GM19372 (cell line): ENCODE data around the gene CDC37L1.
"Not testable (repeated sequence)": the region's sequence is repeated elsewhere in the genome, so short reads cannot be mapped to it uniquely, and the experiment has no call there.

Source experiments
- ATAC-seq: cut with Tn5 transposase; IDR thresholded peaks from one replicate; pipeline ENCODE4 v1.9.1; 2021; ENCODE audit warnings: mild to moderate bottlenecking, low read depth, moderate library complexity; ENCODE audit not compliant: unreplicated experiment

Gene CDC37L1

DNA sequence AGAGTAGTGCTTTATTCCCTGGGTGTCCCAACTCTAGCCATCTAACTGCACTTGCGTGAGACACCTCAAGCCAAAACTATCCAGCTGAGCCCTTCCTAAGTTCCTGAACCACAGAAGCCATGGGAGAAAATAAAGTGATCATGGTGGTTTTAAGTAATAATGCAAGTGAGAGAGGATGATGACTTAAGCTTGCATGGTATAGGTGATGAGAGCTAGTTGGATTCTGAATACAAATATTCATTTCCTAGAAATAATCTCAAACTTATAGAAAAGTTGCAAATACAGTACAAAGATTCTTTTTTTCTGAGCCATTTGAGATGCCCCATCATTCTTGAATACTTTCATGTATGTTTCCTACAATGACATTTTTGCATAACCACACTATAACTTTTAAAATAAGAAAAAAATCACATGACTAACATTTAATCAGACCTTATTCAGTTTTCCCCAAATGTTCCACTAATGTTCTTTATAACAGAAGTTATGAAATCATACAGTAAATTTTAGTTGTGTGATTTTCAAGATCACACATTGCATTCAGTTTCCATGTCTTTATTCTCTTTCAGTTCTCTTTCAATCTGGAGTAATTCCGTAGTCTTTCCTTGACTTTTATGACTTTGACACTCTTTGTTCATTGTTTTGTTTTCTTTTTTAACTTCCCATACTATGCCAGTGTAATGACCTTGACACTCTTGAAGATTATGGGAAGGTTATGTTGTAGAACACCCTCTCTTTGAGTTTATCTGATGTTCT lies 67.1 kb downstream of the CDC37L1 start:
- no peak for ATAC-seq

DNA sequence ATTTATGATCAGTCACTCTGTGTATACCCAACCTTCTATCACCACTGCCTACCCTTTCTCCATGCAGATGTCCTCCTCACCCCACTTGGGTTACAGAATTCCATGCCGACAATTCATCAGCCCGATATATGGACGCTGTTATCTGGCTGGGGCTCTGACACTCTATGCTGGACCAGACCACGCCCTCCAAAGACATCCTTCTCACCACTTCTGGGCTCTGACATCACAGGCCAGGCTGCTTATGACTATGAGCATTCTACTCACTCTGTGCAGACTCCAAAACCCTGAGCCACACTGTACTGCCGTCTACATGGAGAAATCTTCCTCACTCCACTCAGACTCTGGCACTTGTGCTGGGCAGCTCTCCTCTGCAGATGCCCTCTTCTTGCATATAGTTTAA lies 69.2 kb downstream of the CDC37L1 start:
- no peak for ATAC-seq

DNA sequence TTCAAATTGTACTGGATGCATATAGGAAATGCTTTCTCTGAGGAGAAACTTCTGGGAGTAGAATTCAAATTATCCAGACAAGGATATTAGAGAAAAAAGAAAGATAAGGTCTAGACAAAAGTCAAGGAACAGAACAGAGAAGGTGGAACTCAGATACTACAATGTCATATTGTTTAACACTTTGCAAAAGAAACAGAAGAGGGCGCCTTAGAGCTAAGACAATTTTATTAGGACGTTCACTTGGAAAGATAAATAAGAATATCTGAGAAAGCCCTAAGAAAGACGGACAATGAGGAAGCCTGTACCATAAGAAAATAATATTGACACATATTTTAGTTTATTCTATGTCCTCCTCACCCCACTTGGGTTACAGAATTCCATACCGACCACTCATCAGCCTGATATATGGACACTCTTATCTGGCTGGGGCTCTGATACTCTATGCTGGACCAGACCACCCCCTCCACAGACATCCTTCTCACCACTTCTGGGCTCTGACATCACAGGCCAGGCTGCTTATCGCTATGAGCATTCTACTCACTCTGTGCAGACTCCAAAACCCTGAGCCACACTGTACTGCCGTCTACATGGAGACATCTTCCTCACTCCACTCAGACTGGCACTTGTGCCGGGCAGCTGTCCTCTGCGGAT lies 70.8 kb downstream of the CDC37L1 start:
- no peak for ATAC-seq

DNA sequence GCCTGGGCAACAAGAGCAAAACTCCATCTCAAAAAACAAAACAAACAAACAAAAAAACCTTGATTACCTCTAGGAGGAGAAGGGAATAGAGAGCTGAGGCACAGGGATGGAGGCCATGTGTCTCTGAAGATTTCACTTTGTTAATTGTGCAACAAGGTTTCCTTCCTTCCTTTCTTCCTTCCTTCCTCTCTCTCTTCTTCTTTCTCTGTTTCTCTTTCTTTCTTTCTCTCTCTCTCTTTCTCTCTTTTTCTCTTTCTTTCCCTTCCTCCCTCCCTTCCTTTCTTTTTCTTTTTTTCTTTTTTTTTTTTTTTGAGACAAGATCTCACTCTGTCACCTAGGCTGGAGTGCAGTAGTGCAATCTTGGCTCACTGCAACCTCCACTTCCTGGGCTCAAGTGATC lies 75.2 kb downstream of the CDC37L1 start:
- not testable (repeated sequence) for ATAC-seq

DNA sequence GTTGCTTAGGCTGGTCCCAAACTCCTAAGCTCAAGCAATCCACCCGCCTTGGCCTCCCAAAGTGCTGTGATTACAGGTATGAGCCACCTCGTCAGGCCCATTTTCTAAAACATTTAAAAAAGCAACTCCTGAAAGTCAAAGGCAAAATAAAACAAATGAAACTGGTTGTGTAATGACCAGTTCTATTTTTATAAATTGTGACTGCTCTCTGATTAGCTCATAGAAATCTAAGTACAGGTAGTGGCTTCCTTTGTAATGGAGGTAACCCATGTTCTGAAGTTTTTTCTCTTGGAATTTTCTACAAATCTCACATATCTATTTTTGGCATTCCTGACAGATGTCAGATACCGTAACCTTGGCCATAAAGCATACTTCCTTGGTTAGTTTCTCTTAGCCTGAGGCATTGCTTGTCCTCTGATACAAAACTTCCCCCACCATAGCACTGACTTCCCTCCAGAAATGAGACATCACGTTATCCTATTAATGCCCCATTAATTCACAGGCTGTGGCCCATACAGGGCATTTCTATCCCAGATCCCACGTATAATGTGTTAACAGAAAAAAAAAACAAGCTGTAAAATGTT lies 75.7 kb downstream of the CDC37L1 start:
- ATAC-seq: no peak

DNA sequence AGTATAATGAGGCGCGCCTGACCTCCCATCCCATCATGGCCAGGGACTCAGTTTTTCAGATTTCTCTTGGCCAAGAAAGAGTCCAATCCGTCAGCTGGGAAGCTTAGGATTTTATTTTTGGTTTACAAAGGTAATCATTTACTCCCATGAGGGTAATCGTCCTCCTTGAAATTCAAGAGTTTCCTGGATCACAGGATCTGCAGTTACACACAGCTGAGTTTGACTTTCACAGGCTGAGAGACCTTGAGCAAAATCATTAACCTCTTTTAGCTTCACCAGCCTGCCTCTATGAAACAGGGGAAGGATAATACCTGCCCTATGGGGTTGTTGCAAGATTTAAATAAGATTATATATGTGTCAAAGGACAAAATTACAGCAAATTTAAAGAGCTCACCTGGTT lies 77.1 kb downstream of the CDC37L1 start:
- no peak for ATAC-seq
